Measurements from ENCODE around the gene FOXN3.

Gene FOXN3

DNA sequence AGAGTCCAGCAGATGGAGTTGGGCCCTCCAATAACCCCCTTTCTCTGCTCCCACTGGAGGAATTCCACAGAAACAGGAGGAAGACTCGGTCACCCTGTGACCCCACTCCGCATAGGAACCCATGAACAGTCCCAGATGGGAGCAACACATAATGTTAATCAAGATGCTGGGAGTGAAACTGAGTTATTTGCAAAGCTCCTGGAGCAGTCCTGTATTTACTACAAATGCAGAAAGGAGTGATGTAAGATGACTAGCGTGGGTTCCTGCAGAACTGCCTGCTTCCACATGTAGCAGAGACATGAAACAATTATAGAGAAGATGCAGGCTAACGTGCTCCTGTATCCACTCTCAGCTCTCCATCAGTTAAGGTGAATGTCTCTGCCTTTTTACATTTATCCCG, 274.7 kb downstream of the FOXN3 start:
- no peak for DNase-seq (ENCODE audit: low spot score)
- TF ChIP-seq, protein P1, sequence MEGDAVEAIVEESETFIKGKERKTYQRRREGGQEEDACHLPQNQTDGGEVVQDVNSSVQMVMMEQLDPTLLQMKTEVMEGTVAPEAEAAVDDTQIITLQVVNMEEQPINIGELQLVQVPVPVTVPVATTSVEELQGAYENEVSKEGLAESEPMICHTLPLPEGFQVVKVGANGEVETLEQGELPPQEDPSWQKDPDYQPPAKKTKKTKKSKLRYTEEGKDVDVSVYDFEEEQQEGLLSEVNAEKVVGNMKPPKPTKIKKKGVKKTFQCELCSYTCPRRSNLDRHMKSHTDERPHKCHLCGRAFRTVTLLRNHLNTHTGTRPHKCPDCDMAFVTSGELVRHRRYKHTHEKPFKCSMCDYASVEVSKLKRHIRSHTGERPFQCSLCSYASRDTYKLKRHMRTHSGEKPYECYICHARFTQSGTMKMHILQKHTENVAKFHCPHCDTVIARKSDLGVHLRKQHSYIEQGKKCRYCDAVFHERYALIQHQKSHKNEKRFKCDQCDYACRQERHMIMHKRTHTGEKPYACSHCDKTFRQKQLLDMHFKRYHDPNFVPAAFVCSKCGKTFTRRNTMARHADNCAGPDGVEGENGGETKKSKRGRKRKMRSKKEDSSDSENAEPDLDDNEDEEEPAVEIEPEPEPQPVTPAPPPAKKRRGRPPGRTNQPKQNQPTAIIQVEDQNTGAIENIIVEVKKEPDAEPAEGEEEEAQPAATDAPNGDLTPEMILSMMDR (IDR thresholded peaks at IDR 0.05; ENCODE audit: extremely low read depth, missing control alignments), result no peak

DNA sequence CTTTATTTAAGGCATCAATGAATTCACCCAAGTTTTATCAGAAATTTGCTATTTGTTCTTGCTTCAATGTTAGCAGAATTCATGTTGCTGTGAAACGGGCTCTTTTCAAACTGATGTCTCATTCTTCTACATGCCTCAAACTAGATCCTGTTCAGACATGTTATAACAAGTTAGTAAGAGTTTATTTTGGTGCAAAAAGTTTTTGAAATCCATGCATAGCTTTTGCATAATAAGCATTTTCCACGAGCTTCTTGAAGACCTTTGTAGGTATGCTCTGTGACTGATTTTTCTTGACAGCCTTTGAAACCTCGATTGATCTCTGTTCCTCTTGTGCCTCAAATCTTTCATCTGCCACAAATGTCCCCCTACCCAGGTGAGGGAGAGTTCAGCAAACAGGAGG, 275.2 kb downstream of the FOXN3 start:
- TF ChIP-seq, protein P1 (IDR thresholded peaks at IDR 0.05; ENCODE audit: extremely low read depth, missing control alignments), result no peak
- no peak for DNase-seq (ENCODE audit: low spot score)

DNA sequence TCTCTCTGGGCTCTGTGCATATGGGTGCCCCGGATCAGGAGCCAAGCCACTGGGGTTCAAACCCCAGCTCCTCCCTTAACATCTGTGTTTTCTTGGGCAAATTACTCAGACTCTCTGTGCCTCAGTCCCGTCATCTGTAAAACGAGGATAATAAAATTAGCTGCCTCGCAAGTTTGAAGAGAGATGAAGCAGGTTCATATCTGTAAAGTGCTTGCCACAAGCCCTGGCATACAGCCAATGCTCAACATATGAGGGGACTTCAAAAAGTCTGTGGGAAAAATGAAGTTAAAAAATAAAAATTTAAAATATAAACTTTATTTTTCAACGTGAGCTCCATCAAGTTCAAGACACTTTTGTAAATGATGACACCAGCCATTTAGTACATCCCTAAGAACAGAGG, 276.7 kb downstream of the FOXN3 start:
- no peak for DNase-seq (ENCODE audit: low spot score)
- TF ChIP-seq, protein P1 (IDR thresholded peaks at IDR 0.05; ENCODE audit: extremely low read depth, missing control alignments), result no peak

DNA sequence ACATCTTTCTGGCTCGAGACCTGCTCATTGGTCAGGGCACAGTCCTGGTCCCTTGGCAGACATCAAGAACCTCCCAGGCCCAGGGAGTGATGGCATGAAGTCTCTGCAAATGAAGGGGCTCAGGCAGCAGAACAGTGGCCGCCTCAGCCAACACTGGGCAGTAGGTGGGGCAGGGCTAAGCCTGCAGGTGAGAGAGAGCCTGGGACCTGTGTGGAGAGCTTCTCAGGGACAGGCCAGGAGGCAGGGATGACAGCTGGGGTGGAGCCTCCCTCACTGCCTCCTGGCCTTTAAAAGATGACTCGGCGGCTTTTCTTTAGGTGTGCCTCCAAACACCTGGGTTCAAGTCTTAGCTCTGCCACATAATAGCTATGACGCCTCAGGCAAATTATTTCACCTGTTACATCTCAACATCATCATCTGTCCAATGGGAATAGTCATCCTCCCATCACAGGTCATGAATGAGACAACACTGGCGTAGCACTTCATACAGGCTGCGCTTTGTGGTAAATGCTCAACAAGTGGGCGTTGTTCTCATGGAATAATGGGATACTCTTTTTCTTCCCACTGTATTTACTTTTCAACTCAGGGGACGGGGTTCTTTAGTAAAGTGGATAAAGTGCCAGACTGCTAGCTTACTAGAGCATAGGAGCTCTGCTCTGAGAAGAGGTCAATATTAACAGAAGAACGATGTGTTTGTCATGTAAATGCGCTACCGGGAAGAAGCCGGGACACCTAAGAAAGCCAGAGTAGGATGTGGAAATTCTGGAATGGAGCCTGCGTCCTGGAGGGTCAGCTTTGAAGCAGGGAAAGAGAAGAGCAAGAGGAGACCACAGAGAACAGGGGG, 277.4 kb downstream of the FOXN3 start:
- DNase-seq (ENCODE audit: low spot score), result no peak
- TF ChIP-seq, protein P1 (IDR thresholded peaks at IDR 0.05; ENCODE audit: extremely low read depth, missing control alignments), result no peak

DNA sequence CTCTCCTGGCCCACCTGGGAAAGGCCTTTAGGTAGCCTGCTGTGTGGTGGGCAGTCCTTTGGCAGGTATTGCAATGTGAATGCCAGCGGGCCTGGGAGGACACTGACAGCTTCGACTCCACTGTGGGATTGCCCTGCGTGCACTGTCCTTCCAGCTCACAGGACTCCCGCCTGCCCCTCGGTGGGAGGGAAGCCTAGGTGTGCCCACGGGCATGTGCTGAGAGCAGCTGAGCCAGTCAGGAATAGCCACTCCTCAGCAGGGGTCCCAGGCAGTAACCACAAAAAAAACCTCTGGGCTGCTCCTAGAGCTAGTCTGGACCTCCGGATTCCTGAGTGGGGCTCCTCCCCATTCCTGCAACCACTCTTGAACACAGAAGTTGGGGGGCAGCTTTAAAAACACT, 278.2 kb downstream of the FOXN3 start:
- no peak for DNase-seq (ENCODE audit: low spot score)
- TF ChIP-seq, protein P1 (IDR thresholded peaks at IDR 0.05; ENCODE audit: extremely low read depth, missing control alignments), result no peak

DNA sequence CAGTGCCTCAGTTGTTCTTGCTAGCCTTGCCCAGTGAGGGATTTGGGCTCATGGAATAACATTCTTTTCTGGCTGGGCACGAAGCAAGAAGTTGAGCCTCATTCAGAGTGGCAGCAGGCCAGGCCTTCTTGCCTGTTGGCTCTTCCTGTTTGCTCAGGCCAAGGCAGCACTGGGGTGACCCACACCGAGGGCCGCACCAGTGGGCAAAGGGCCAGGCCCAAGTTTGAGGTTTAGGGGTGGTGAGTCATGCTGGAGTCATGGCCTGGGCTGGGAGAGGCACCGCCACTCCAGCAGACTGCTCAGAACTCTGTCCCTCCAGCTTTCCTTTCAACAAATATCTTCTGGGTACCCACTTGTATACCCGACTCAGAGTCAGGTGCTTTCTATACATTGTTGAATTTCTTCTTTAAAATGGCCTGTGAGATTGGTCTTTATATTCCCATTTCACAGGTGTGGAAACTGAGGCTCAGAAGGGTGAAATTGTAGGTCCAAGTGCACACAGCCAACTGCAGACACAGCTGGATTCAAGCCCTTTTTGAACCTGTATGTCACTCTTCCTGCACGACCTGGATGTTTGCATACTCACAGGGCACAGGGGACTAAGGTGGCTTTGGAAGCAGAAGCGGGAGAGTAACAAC, 279.4 kb downstream of the FOXN3 start:
- DNase-seq (ENCODE audit: low spot score), result no peak

DNA sequence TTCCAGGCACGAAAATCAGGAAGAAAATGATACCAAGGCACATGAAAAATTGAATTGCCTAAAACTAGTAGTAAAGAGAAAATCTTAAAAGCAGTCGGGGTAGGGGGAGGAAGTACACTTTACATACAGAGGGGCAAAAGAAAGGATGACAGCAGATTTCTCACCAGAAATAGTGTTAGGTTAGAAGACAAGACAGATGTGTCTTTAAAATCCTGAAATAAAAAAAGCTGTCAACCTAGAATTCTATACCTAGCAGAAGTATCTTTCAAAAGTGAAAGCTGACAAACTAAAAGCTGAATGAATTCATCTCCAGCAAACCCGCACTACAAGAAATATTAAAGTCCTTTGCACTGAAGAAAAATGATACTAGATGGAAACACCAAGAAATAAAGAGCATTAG, 280.4 kb downstream of the FOXN3 start:
- TF ChIP-seq, protein P1 (IDR thresholded peaks at IDR 0.05; ENCODE audit: extremely low read depth, missing control alignments), result no peak
- no peak for DNase-seq (ENCODE audit: low spot score)

More for the DNA sequence above, 279.4 kb downstream of the FOXN3 start:
- TF ChIP-seq, protein P1 (IDR thresholded peaks at IDR 0.05; ENCODE audit: extremely low read depth, missing control alignments), result no peak
